GM18508 (cell line): ENCODE results near the gene NBR1.
"Not testable (repeated sequence)": the region's sequence is repeated elsewhere in the genome, so short reads cannot be mapped to it uniquely, and the experiment has no call there.

Experiments used
- ATAC-seq: cut with Tn5 transposase; IDR thresholded peaks from one replicate; pipeline ENCODE4 v1.9.1; 2021; ENCODE audit warnings: moderate number of reproducible peaks; ENCODE audit not compliant: insufficient read depth, unreplicated experiment

NBR1 gene

GRCh38 chr17:43239597-43239996 is 68.6 kb downstream of the NBR1 start:
- not testable (repeated sequence) for ATAC-seq

GRCh38 chr17:43240596-43241352 is 69.8 kb downstream of the NBR1 start:
- not testable (repeated sequence) for ATAC-seq

GRCh38 chr17:43246456-43246855 is 75.4 kb downstream of the NBR1 start:
- not testable (repeated sequence) for ATAC-seq
